Islet of Langerhans (tissue), 1 donor: Measurements from ENCODE around the gene FRRS1.
"Not testable (repeated sequence)": the region's sequence is repeated elsewhere in the genome, so short reads cannot be mapped to it uniquely, and the experiment has no call there.

Experiments used
- FAIRE-seq: peaks from one replicate; lab custom pipeline; 2011; peaks lifted over from hg19 to GRCh38; lab: Jason Lieb, UNC

Gene FRRS1, protein sequence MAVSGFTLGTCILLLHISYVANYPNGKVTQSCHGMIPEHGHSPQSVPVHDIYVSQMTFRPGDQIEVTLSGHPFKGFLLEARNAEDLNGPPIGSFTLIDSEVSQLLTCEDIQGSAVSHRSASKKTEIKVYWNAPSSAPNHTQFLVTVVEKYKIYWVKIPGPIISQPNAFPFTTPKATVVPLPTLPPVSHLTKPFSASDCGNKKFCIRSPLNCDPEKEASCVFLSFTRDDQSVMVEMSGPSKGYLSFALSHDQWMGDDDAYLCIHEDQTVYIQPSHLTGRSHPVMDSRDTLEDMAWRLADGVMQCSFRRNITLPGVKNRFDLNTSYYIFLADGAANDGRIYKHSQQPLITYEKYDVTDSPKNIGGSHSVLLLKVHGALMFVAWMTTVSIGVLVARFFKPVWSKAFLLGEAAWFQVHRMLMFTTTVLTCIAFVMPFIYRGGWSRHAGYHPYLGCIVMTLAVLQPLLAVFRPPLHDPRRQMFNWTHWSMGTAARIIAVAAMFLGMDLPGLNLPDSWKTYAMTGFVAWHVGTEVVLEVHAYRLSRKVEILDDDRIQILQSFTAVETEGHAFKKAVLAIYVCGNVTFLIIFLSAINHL

DNA sequence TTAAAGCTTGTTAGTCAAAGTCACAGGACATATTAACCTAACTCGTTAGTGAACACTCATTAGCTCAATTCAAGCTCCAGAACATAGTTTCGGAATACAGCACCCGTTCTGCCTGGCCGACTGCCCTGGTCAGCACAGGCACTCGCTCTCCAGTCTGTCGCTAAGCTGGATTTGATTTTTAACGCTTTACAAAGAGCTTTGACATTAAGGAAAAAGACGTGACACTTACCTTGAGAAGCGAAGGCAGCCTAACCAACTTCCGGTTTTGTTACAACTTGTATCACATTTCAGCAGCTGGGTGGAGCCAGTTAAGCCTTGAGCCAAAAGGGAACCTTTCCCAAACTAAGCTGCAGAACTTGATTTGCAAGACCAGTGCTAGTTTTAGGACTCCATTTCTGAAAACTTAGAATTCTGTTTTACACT is at the start of gene FRRS1:
Gene FRRS1, minus strand, starts transcription at position 258 of the 423 bp plus-strand sequence. CDS start 17,867 bp downstream, outside the sequence.
- no peak for FAIRE-seq

DNA sequence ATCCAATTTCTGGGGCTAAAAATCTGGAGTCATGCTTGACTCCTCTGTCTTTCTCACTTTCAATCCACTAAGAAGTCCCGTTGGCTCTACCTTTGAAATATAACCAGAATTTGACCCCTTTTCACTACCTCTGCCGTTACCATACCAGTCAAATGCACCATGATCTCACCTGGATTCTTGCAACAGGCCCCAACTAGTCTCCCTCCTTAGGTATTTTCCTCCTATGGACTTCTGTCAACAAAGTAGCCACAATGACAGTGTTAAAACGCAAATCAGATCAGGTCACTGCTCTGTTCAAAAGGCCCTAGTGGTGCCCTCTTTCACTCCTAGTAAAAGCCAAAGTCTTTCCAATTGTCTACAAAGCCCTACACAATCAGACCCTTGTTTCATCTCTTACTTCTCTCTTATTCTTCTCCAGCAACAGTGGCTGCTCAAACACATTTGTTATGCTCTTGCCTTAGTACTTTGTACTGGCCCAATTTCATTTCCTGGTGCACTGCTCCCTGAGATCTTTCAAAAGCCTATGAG is 48.0 kb upstream of the FRRS1 start:
- FAIRE-seq, result no peak

DNA sequence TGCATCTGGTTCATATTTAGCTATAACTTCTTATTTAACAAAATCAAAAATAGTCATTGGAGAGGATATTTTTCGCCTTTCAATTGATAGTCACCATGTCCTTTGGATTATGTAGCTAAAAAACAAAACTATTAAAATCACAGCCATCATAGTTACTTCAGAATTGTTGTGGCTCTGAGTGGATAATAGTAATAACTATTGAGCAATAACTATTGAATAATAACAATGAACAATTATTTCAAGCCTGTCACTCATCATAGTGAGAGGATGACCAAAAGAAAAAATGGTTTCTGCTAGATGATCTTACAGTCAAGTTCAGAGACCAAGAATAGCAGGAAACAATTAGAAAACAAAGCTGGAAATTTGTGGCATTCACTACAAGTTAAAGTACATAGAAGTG is 45.3 kb upstream of the FRRS1 start:
- no peak for FAIRE-seq

DNA sequence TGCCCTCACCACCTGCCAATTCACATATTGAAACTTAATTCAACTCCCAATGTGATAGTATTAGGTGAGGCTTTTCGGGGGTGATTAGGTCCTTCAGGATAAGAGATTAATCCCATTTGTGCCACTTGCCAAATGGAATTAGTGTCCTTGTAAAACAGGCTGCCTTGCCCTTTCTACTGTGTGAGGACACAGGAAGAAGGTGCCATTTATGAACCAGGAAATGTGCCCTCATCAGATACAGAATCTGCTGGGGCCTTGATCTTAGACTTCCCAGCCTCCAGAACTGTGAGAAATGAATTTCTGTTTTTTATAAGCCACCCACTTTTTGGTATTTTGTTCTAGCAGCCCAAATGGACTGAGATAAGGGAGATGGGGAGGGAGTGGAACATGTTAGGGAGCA is 44.6 kb upstream of the FRRS1 start:
- FAIRE-seq, result no peak

DNA sequence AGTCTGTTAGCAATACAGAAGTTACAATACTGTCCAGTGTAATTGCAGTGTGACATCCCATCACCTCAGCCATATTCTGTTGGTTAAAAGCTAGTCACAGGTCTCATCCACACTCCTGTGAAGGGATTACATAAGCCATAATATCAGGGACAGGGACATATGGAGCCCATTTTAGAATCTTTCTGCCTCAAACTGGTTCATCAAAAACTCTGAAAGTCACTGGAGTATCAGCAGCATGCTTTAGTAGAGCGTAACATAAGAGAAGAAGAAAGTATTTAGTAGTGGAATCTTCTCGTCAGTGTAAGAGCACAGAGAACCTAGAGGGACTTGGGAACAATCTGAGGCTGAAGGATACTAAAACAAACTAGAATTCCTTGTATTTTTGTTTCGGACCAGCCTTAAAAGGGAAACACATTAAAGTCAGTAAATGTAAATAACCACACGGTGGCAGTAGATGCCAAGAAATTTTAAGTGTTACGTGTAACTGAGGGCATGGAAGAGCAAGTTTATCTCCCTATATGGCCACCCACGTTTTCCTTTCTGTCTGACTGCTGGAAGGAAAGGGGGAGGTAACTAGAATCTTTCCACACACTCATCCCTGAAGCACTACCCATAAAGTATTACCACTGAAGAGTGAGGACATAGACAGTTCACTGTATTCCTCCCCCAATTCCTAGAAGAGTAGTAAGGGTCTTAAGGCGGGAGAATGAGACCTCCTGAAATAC is 42.1 kb upstream of the FRRS1 start:
- FAIRE-seq, result peak; percentile 98

DNA sequence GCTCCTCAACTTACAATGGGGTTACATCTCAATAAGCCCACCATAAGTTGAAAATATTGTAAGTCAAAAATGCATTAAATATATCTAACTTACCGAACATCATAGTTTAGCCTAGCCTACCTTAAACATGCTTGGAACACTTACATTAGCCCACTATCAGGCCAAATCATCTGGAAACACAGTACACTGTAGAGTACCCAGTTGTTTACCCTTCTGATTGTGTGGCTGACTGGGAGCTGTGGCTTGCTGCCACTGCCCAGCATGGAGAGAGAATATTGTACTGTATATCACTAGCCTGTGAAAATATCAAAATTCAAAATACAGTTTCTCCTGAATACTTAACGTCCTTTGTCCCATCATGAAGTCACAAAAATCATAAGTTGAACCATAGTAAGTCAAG is 40.4 kb upstream of the FRRS1 start:
- no peak for FAIRE-seq

DNA sequence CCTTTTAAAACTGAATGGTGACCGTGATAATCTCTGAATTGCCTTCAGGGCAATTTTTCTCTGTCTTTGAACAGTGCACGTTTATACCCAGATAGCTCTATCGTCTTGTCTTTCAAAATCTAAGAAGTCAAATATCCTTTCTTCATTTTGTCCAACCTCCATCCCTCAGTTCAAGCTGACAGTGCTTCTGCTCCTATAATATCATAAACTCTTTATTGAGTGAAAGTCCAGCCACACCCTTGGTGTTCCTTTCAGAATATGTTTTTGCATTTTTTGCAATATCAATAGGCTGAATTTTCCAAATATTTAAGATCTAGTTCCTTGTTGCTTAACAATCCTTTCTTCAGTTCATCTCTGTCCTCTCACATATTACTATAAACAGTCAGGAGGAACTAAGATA is 35.1 kb upstream of the FRRS1 start:
- no peak for FAIRE-seq

DNA sequence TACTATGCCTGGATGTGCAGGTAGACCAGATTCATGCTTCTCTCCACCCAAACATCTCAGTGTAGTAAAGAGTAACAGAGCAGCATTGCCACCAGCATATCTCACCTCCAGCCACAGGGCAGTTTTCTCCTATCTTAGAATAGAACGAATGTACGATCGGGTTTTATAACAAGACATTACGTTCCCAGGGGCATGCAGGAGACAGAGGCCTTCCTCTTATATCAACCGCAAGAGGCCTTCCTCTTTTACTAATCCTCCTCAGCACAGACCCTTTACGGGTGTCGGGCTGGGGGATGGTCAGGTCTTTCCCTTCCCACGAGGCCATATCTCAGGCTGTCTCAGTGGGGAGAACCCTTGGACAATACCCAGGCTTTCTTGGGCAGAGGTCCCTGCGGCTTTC is 27.4 kb upstream of the FRRS1 start:
- not testable (repeated sequence) for FAIRE-seq

DNA sequence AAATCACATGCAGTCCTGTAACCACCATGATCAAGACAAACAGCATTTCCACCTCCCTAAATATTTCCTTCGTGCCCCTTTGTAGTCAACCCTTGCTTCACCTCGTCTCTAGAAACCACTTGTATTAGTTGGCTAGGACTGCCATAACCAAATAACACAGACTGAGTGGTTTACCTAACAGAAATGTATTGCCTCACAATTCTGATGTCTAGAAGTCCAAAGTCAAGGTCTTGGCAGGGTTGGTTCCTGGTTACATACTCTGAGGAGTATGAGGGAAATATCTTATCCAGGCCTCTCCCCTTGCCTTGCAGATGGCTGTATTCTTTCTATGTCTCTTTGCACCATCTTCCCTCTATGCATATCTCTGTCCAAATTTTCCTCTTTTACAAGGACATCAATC is 23.3 kb upstream of the FRRS1 start:
- FAIRE-seq, result no peak

DNA sequence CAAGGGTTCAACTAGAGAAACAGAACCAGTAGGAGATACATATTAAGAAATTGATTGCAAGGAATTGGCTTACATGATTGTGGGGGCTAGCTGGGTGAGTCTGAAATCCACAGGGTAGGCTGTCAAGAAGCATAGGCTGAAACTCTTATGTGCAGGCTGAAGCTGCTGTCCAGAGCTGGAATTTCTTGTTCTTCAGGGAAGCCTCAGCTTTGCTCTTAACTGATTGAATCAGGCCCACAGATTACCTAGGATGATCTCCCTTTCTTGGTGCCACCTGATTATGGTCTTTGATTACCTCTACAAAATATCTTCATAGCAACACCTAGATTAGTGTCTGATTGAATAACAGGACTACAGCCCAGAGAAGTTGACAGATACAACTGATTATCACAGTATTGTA is 22.5 kb upstream of the FRRS1 start:
- FAIRE-seq, result no peak

DNA sequence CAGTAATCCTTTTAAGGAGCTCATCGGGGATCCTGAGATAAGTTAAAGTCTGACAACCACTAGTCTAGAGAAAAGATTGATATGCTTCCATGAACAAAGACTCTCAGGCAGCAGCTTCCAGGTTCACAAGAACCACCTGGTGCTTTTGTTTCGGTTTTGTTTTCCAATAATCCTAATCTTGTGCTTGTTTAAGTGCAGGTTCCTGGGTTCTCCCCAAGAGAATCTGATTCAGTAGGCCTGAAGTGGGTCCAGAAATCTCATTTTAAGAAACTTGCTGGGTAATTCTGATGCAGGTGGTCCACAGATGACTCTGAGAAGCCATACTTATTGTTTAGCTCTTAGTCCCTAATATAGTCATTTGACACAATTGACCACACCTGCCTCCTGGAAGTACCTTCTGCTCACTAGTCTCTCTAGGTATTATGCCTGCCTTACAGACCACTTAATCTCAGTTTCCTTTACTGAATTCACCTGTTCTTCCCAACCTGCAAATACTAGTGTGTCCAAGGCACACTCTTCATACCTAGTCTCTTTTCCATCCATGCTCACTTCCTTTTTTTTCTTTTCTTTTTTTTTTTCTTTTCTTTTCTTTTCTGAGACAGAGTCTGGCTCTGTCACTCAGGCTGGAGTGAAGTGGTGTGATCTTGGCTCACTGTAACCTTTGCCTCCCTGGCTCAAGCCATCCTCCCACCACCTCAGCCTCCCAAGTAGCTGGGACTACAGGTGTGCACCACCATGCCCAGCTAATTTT is 20.5 kb upstream of the FRRS1 start:
- FAIRE-seq, result no peak

DNA sequence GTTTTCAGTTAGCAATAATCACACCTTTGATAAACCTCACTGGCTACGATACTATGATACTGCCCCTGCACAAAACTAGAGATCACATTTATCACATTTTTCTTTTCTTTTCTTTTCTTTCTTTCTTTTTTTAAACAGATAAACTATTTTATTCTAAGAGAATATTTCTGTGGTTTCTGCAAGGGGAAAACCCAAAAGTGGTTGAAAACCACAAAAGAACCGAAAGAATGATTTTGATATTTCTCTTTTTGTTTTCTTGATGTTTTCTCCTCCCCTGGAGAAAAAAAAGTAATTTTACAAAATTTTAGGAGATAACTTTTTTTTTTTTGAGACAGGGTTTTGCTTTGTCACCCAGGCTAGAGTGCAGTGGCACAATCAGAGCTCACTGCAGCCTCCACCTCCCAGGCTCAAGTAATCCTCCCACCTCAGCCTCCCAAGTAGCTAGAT is 18.4 kb upstream of the FRRS1 start:
- FAIRE-seq, result no peak

DNA sequence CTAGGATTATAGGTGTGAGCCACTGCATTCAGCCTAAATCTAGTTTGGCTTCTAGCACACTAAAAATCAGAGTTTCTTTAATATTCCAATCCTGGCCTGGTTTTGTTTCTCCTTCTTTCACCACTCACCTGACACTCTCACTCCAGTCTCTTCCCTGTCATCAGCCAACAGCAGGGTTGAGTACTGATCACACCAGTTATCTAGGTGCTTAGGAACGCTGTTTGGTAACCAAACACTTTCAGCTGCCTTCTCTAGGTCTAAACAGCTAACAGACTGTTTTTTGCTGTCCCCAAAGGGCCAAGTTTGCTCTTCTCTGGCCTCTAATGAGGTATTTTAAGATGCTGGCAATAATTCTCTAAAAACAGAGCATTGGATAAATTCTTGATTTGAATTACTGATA is 17.7 kb upstream of the FRRS1 start:
- no peak for FAIRE-seq

DNA sequence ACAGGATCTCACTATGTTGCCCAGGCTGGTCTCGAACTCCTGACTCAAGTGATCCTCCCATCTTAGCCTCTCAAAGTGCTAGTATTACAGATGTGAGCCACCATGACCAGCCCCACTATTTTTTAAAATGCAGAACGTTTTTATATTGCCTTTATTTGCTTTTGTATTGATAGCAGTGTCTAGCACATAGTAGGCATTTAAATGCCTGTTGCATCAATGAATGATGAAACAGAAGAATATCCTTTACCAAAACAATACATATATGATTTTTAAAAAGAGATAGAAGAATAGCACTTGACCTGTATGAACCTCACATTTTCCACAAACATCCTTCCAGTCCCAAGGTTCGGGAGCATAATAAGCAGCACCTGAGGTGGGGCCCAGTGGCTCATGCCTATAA is 16.5 kb upstream of the FRRS1 start:
- no peak for FAIRE-seq

DNA sequence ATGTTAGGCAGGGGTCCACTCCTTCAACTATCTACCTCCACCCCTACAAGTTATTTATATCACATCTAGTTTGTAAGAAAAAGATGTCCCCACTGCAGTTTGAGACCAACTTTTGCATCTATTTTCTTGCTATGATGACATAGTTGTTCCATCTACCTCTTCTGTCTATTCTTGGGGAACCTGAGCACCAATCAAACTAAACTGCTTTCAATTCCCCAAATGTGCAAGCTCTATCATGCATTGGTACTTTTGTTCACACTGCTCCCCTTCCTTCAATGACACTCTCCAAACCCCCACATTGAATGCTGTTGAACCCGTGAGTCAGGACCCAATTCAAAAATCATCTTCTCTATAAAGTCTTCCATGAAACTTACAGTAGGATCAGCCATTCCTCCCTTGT is 16.0 kb upstream of the FRRS1 start:
- FAIRE-seq, result no peak

DNA sequence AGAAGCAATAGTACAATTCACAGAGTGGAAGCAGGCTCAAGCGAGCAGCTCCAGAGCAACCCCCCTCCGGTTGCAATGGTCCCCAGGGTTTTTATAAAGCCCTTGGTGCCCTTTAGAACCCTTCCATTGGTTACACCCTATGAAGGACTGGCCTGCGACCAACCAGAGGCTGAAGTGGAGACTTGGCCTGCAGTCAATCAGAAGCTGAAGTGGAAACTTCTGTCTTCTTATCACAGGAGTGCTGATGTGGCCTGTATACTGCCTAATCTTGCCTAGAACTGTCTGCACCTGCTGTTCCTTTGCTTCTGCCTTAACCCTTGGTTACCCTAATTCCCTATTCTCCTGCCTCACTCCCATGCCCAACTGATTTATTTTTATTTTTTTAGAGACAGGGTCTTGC is 15.4 kb upstream of the FRRS1 start:
- FAIRE-seq, result no peak

DNA sequence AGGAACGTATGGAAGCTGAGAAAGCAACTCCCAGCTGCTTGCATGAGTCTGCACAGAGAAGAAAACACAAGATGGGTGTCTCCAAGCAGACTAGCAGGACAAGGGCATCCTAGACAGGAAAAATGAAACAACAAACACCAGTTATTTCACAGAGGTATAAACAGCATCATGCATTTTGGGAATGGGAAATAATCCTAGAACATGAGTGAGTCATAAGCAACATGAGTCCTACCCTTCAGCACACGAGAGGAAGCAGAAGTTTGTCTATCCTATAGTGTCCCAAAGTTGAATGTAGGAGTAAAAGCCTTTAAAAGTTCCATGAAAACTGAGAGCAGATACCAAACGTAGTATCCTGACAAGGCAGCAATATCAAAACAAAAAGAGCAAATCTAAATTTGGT is 11.3 kb upstream of the FRRS1 start:
- no peak for FAIRE-seq

DNA sequence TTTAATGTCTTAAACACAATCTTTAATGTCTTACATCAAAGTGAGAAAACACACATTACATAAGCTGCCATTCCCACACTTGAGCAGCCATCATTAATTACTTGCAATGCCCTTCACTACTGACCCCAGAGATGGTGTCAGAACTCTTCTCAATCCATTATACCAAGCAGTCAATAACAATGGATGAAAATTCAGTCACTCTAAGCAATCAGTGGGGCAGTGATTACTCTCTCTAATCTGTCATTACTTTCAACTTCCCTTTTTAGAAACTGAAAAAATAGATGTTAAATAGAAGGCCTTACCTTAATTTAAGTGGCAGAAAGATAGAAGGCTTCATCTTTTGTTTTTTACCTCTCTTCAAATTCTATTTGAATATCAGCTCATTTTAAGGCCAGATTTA is 9.7 kb upstream of the FRRS1 start:
- FAIRE-seq, result no peak

DNA sequence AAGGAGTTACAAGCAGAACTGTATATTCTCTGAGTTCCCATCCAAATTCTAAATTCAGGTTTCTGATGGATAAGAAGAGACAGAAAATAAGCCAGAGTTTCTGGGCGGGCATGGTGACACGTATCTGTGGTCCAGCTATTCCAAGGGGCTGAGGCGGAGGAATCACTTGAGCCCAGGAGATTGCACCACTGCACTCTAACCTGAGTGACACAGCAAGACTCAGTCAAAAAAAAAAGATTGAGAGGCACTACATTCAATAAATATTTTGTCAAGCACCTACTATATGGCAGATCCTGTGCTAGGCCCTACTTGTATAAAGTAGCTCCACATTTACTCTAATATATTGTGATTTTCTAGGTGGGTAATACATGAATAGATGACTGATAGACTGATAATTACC is 6.4 kb upstream of the FRRS1 start:
- no peak for FAIRE-seq

DNA sequence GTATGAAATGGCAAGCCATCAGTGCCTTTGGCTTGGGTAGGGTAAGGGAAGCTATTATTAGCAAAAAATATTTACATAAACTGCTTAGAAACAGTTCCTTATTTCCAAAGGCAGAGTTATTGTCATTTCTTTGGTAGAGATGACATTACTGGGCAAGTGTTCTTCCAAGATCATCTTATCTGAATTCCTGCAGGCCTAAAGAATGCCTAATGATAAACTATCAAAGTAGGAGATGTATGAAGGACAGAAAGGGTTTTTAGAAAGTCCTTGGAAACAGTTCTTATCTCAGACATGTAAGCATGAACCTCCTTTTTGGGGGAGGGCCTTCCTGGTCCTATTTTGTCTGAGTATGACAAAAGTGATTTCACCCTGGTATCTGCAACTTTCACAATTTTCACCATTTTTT is 5.1 kb upstream of the FRRS1 start:
- FAIRE-seq, result no peak

DNA sequence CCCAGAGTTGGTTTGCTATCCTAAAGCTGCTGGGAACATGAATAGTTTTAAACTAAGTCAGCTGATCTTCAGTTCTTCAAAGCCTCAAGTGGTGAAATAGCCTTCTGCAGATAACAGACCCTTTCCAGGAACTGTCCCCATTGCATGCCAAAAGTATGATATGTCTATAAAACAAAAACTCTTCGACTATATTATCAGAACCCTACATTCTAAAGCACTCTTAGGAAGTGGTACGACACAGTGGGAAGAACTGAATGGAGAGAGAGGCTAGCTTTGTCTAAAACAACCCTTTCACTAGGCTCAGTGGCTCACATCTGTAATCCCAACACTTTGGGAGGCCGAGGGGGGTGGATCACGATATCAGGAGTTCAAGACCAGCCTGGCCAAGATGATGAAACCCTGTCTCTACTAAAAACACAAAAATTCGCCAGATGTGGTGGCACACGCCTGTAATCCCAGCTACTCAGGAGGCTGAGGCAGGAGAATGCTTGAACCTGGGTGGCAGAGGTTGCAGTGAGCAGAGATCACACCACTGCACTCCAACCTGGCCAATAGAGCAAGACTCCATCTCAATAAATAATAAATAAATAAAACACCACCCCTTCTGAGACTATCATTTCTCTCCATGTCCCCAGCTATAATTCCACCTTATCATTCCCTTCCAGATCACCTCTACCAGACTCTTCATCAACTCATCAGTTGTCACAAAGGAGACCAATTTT is 2.2 kb upstream of the FRRS1 start:
- no peak for FAIRE-seq

DNA sequence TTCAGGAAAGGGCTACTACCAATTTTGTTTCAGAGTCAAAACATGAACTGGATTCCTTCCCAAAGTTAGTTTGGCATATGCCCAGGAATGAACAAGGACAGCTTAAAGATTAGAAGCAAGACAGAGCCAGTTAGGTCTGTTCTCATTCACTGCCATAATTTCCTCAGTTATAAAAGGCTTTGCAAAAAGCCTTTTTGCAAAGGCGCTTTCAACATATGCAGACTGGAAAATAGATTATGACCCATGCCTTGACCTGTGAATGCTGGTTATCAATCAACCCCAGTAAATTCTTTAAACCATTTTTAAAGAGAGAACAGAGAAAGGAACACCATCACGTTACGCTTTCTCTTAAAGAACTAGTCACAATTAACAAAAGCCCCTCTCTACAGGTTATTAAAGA is 1.7 kb upstream of the FRRS1 start:
- no peak for FAIRE-seq
